Breast epithelium (tissue), 3 donors: ENCODE results near the gene NUMBL.

Experiments
- CTCF ChIP-seq, 3 donors: fragments of 450-650 bp; IDR thresholded peaks; one replicate each; pipeline ENCODE4 v1.5.1; 2016 to 2017; ENCODE audit warnings: antibody characterized with exemption in 3 of 3, mild to moderate bottlenecking in 3 of 3, moderate library complexity in 3 of 3
- POLR2A ChIP-seq: fragments of 450-650 bp; IDR thresholded peaks from one replicate; pipeline ENCODE4 v1.6.1; 2016; ENCODE audit warnings: antibody characterized with exemption, mild to moderate bottlenecking, moderate library complexity
- POLR2AphosphoS5 ChIP-seq, 3 donors: sonication (generic); formaldehyde crosslinking; IDR thresholded peaks; one replicate each; pipeline ENCODE4 v1.6.1; 2017; ENCODE audit warnings: antibody characterized with exemption in 3 of 3

DNA sequence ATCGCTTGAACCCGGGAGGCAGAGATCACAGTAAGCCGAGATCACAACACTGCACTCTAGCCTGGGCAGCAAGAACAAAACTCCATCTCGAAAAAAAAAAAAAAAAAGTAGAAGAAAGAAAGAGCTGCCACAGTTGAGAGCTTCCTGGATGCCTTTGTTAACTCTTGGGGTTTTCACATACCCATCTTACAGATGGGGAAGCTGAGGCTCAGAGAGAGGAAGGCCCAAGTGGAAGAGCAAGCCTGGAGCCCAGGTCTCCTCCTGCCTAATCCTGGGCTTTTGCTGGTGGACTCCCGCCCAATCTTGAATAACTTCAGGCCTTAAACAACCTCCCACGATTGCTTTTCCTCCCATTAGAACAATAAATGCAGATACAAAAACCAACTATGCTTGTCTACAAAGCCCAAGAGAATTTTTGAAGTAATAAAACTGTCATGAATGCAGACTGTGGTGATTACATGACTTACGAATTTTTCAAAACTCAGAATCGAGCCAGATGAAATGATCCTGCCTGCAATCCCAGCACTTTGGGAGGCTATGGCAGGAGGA lies 47.6 kb downstream of the NUMBL start:
- TF ChIP-seq POLR2A, result no peak
- TF ChIP-seq CTCF (IDR thresholded peaks at IDR 0.05), result no peak
- no peak for TF ChIP-seq POLR2AphosphoS5 (IDR thresholded peaks at IDR 0.05)
